IMR-90 (cell line): ENCODE measurements around the gene YBEY. TPM values are rescaled to one million over a fixed set of nuclear protein-coding genes. Genes with fewer than 3 reads are reported as not detected.

Experiments
- BHLHE40 ChIP-seq: fragments of 150-350 bp; IDR thresholded peaks from 2 replicates; pipeline ENCODE4 v1.6.1; 2016; ENCODE audit warnings: mild to moderate bottlenecking, low read depth, low read length
- MAZ ChIP-seq: IDR thresholded peaks from 2 replicates; pipeline ENCODE4 v1.6.1; 2012; ENCODE audit warnings: low read depth, mild to moderate bottlenecking, low read length, improper control_type of control experiment, moderate library complexity, borderline replicate concordance
- NFE2L2 ChIP-seq: fragments of 150-350 bp; IDR thresholded peaks from 2 replicates; pipeline ENCODE4 v1.6.1; 2016; ENCODE audit warnings: low read depth, mild to moderate bottlenecking, low read length
- POLR2A ChIP-seq: IDR thresholded peaks from 2 replicates; pipeline ENCODE4 v1.6.1; 2012; ENCODE audit warnings: mild to moderate bottlenecking, low read depth, low read length
- RAD21 ChIP-seq: IDR thresholded peaks from 2 replicates; pipeline ENCODE4 v1.6.1; 2012; ENCODE audit warnings: low read length, improper control_type of control experiment
- RCOR1 ChIP-seq: IDR thresholded peaks from 2 replicates; pipeline ENCODE4 v1.6.1; 2012; ENCODE audit warnings: mild to moderate bottlenecking, low read length, improper control_type of control experiment; ENCODE audit not compliant: insufficient replicate concordance
- USF2 ChIP-seq: fragments of 150-350 bp; IDR thresholded peaks from 2 replicates; pipeline ENCODE4 v1.6.1; 2017; ENCODE audit warnings: mild to moderate bottlenecking, antibody characterized with exemption, low read length, low read depth
- polyA plus RNA-seq, 3 experiments: library from polyadenylated mRNA; depleted of rRNA; stranded (reverse); fragments of >200 nt; gene quantifications; 2 replicates each; pipeline ENCODE4 v1.2.3, GENCODE V29; 2012; ENCODE audit warnings: low replicate concordance in 1 of 3
- total RNA-seq: library from RNA; depleted of rRNA; stranded (reverse); fragments of >200 nt; gene quantifications from 2 replicates; pipeline ENCODE4 v1.2.3, GENCODE V29; 2012

YBEY gene
- total and polyA plus RNA-seq, 2 of the 4 experiments (the other 2 are of a cell fraction), result 5.9 to 26.2 TPM

- TF ChIP-seq POLR2A, result no peak
- TF ChIP-seq RAD21, result peak; percentile 12; the same call in 1 of the 2 replicates
- no peak for TF ChIP-seq NFE2L2
- TF ChIP-seq BHLHE40, result no peak
- no peak for TF ChIP-seq USF2
- TF ChIP-seq RCOR1, result no peak
- TF ChIP-seq MAZ, result peak; percentile 31; the same call in 1 of the 2 replicates
These were observed 39.2 kb downstream of the YBEY start (continued) for GRCh38 chr21:46325073-46325912.
